Measurements from ENCODE around the gene PIGP.
"Not testable (repeated sequence)": the region's sequence is repeated elsewhere in the genome, so short reads cannot be mapped to it uniquely, and the experiment has no call there.

Gene PIGP

DNA sequence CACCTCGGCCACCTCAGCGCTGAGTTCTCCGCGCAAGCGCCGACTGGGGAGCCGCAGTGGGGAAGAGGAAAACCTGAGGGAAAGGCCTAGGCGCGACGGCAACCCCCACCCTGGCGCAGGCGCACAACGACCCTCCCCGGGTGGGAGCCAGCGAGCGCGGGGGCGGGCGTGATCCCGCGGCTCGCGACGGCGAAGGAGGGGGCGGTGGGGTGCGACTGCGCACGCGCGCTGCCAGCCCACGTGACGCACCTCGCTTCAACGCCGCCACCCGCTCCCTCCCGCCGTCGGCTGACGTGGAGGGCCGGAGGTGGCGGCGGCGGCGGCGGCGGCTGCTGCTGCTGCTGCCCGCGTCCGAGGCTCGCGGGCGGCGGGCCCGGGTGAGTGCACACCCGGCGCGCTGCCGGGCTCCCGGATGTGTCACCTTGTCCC lies at the start of gene PIGP, which contains the start of gene TTC3:
Gene PIGP (minus strand): TSS at position 84 of the 429 bp plus-strand sequence. CDS start 556 bp downstream, outside the sequence.
Gene TTC3 (plus strand): TSS at position 267 of the 429 bp plus-strand sequence. CDS start 14,004 bp downstream, outside the sequence.
- peak; percentile 97 for DNase-seq

DNA sequence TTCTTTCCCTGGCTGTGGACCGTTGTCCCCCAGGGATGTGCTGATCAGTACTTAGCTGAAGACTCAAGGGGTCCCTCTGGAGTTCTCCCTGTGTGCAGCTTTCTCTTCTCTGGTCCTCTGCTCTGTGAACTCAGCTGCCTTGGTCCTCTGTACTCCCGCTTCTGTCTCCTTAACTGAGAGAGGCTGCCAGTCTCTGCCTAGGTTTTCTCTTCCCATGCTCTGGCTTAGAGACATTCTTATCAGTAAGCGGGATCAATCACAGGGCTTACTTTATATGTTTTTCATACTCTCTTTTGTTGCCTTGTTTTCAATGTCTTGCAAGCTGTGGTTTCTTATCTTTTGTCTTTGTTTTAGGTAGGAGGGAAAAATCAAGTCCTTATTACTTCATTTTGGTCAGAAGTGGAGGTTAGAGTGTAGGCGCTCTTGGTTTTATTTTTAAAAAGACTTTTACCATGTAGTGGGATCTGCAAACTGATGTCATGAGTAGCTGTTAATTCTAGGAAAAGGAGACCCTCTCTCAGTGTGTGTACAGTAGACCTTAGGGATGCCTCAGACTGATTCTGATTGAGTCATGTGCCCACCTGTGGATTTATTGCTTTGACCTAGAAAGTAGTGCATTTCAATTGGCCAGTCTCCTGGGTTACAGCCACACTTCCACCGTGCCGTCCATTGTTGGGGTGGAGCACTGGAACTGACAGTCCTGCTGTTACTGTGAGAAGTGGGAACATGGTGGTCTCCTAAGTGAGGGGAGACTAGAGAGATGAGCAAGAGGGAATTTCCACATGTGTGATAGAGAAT lies 46.7 kb upstream of the PIGP start:
- DNase-seq = no peak

GRCh38 chr21:37118187-37118826 lies 45.4 kb upstream of the PIGP start:
- DNase-seq = no peak

DNA sequence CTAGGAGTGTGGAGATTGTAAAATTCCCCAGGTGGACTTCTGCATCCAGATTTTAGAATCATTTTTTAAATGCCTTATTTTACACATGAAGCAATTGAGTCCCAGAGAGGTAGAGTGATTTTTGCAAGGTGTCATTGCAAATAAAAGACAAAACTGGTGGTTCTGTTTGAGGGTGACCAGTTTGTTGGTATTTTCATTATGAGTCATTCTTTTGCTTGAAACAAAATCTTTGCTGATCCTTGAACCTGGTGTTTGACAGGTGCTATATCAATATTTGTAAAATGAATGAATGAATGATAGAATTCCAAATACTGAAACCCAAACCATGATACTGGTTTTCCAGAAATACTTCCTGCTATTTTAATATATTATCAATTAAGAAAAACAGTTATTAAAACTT lies 44.3 kb upstream of the PIGP start:
- DNase-seq = no peak

DNA sequence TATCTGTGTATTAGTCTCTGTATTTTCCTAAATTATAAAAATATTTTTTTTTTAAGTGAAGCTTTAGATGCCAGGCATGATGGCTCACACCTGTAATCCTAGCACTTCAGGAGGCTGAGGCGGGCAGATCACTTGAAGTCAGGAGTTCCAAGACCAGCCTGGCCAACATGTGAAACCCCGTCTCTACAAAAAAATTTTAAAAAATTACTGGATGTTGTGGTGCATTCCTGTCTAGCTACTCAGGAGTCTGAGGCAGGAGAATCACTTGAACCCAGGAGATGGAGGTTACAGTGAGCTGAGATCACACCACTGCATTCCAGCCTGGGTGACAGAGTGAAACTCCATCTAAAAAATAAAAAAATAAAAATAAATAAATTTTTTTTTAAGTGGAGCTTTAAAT lies 43.6 kb upstream of the PIGP start:
- DNase-seq = not testable (repeated sequence)

DNA sequence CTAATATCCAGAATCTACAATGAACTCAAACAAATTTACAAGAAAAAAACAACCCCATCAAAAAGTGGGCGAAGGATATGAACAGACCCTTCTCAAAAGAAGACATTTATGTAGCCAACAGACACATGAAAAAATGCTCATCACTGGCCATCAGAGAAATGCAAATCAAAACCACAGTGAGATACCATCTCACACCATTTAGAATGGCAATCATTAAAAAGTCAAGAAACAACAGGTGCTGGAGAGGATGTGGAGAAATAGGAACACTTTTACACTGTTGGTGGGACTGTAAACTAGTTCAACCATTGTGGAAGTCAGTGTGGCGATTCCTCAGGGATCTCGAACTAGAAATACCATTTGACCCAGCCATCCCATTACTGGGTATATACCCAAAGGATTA lies 41.4 kb upstream of the PIGP start:
- DNase-seq = not testable (repeated sequence)

DNA sequence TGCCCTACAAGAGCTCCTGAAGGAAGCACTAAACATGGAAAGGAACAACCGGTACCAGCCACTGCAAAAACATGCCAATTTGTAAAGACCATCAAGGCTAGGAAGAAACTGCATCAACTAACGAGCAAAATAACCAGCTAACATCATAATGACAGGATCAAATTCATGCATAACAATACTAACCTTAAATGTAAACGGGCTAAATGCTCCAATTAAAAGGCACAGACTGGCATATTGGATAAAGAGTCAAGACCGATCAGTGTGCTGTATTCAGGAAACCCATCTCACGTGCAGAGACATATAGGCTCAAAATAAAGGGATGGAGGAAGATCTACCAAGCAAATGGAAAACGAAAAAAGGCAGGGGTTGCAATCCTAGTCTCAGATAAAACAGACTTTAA lies 38.2 kb upstream of the PIGP start:
- not testable (repeated sequence) for DNase-seq

- DNase-seq = no peak
These were observed 34.1 kb upstream of the PIGP start for GRCh38 chr21:37106998-37107397.

- not testable (repeated sequence) for DNase-seq
These were observed 29.9 kb upstream of the PIGP start for GRCh38 chr21:37102746-37103145.

DNA sequence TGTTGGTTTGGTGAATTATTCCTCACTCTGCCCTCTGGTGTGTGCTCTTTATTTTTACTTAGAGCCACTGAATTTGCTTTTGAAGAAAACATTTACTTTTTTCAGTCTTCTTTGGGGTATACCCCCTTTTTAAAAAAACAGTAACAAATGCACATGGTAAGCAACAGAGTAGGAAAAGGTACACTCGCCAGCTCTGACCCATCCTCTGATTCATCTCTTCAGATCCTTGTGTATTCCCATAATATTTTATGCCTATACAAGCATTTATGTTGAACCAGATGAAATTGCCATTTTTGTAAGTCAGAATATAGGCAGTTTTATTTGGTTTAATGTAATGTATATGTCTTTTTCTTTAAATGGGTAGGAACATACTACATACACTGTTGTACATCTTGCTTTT lies 28.5 kb upstream of the PIGP start:
- DNase-seq = no peak

DNA sequence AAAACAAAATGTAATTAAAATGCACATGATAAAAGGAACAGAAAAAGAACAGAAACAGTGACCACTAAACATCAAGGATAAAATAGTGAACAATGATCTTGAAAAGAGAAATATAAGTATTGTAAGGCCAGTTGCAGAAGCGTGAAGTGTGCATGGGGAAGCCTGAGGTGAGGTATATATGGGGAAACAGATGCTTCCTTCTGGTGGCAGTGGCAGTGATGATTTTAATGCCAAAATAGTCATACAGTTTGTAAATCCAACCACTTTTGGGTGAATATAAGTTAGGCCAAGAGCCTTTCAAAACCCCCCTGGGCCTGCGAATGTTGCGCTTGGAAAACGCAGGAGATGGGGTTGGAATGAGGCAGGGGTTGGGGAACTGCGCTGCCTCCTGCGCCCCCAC lies 27.4 kb upstream of the PIGP start:
- no peak for DNase-seq

DNA sequence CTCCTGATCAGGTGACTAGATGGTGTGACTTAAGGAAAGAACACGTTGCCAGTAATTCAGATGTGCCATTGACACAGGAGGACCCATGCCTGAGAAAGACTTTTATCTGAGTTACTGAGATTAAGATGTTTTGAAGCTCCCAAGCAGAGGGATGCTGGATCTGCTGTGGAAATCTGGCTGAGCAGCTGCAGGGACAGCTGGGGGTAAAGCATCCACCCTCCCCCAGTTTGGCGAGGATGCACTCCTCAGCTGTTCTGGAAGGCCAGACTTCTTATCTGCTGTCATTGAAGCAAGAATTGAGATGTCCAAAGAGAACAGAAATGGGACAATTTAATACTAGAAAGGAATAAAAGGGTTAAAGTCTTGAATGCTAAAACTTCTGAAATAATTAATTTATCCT lies 25.9 kb upstream of the PIGP start:
- no peak for DNase-seq

GRCh38 chr21:37095821-37096220 lies 22.9 kb upstream of the PIGP start:
- DNase-seq = no peak

- no peak for DNase-seq
These were observed 21.1 kb upstream of the PIGP start for GRCh38 chr21:37093977-37094376.

DNA sequence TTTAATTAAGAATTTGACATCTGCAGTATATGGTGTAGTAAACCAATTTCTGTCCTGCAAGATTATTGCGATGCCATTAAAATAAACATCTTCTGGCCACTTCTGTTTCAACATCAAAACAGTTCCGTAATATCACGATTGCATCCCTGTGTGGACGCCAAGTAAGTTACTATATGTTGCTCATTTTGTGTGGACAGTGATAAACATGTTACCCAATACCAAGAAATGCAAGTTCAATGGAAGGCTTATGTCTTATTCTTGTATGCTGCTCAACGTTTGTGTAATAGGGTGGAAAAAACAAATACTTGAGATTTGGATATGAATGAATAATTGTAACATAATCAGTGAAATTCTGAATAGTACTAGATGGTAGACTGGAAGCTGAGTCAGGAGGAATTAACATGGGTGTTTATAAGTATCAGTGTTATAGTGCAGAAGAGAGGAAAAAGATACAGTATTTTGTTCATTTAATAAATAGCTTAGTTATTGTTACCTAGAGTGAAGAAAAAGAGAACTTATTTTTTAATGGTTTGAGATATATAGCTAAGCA lies 15.4 kb upstream of the PIGP start:
- no peak for DNase-seq

DNA sequence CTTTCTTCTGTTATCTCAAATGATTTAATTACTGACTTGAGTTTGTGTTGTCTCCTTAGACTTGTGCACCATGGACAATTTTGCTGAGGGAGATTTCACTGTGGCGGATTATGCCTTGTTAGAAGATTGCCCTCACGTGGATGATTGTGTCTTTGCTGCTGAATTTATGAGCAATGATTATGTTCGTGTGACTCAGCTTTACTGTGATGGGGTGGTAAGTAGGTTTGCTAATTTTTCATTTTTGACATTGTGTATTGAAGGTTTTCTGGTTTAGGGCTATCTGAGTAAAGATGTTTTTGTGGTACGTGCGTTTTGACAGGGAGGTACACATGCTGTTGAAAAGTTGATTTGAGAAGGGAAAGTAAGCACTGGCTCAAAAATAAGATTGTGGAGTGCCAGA lies 14.3 kb upstream of the PIGP start:
- DNase-seq = peak; percentile 37

GRCh38 chr21:37085726-37086125 lies 12.9 kb upstream of the PIGP start:
- DNase-seq = no peak

DNA sequence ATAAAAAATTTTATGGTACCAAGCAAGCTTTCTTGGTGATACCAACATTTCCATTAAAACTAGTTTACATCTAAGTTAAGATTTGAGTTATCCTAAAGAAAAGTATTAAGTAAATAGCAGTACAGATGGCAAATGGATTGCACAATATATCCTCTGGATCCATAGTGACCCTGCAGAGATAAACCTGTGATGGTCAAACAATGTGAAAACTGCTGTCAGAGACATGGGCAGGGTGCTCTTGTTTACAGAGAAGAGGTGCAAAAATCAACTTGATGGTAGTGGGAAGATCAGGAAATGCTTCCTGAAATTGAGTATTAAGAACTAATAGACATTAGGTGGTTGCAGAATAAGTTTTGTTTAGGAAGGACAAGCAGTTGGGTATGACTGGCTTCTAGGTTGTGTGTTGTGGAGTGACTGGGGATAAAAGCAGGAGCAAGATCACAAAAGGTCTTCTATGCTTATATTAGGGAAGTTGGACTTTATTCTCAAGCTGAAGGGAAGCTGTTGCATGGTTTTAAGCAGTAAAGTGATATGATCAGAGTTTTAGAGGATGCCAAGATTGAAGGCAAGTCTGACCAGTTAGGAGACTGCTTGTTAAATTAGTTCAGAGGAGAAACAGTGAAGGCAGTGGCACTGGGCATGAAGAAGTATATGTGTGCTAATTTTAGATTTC lies 10.1 kb upstream of the PIGP start:
- DNase-seq = no peak

DNA sequence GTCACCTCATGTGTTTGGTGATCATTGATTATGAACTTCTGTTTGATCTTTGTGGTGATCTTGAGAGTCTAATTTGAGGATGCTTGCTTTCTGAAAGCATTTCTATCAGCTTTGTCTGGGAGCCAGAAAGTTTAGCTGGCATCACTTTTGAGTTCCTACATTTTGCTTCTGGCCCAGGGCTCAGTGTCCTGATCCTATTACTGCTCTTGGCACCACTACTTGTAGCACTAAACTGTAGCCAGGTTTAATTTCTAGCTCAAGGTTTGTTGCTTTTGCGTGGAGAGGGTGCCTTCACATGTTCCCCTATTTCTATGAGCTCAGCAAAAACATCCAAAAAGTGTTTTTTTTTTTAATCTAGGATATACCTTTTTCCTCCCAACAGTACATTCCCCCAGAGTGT lies 9.5 kb upstream of the PIGP start:
- no peak for DNase-seq

- DNase-seq = no peak
These were observed 6.4 kb upstream of the PIGP start for GRCh38 chr21:37079211-37079824.

DNA sequence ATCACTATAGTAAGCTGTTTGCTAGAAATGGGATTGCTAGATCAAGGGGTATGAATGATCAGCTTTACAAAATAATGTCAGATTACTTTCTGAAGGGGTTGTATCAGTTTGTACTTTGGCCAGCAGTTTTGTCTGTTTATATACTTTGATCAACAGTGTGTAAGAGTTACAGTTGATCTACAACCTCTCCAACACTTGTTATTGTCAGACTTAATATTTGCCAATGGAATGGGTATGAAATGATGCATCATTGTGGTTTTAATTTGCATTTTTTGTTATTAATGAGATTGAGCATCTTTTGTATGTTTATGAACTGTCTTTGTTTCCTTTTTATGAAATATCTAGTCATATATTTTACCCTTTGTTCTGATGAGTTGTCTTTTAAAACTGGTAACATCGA lies 4.5 kb upstream of the PIGP start:
- no peak for DNase-seq

DNA sequence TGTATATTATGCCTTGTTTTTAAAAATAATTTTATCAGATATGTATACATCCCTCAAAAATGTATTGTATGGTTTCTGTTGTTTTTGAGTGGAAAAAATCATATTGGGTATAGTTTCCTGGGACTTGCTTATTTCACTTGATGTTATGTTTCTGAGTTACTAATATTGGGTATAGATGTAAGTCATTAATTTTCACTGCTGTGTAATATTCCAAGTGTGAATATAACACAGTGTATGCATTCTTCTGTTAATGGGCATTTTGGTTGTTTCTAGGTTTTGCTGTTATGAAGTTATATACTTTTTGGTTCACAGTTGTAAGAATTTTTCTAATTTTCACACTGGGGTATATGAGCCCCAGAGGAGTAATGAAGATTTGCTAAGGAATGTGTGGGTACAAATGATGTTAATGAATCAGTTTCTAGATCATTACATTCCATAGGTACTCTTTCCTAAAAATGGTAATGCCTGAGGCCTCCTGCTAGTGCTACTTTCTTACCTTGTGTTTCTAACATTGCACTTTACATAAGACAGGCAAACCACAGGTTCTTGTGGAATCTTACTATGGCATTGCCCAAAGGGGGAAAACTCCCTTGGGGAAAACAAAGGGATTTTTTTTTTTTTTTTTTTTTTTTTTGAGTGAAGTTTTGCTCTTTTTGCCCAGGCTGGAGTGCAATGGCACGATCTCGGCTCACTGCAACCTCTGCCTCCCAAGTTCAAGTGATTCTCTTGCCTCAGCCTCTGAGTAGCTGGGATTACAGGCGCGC lies 3.4 kb upstream of the PIGP start:
- no peak for DNase-seq

Data from NCI-H2227 treated with DMSO at 0.1 percent for 48 hours (cell line).